ENCODE data around the gene ME1. TPM values are rescaled to one million over a fixed set of nuclear protein-coding genes. Genes with fewer than 3 reads are reported as not detected.

ME1 gene
- total and polyA plus RNA-seq, 2 donors (not counting 3 experiments of a cell fraction or from before 2014, with no cell fraction given): 7.3 to 29.3 TPM

DNA sequence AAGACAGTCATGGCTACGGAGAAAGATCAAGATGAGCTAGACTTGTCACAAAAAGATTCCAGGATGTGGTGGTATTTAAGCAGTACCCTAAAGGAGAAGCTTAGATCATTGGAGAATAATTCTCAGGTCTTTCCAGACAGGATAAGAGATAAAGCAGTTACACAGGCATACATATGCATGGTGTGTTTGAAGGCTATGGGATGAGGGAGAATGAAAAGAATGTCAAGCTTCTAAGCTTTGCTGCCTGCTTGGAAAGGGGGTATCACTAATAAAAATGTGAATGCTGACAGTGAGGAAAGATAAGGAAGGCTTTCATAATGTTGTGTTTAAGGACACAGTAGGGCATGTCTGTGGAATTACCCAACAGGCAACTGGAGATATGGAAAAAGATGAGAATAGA lies 209.6 kb downstream of the ME1 start:
- Histone ChIP-seq H3K27me3 (ENCODE audit: control insufficient read depth in 2 of 2, insufficient read depth in 2 of 2, low read length in 2 of 2) (no peaks in the 10 kb centered on the region), H3K4me3 (replicated peaks in 1 of 3; ENCODE audit: insufficient read depth in 1 of 3, low read depth in 1 of 3, low read length in 3 of 3) (no peak overlapping the region), H3K9me3 (replicated peaks; ENCODE audit: control insufficient read depth, insufficient read depth, low read length) (no peaks in the 10 kb centered on the region), H3K4me1 (ENCODE audit: control insufficient read depth, extremely low read depth, insufficient read depth, low read length) (peaks cover 3% of the 10 kb centered on the region), H3K36me3 (ENCODE audit: control insufficient read depth in 2 of 2, extremely low read depth in 1 of 2, insufficient read depth in 2 of 2, low read length in 2 of 2) (no peaks in the 10 kb centered on the region), H3K9ac (replicated peaks; ENCODE audit: extremely low read depth, insufficient read depth, low read length) (no peak overlapping the region), H3K79me2 (ENCODE audit: control insufficient read depth, insufficient read depth, low read length) (no peaks in the 10 kb centered on the region), H3K27ac (ENCODE audit: insufficient read depth, low read depth, low read length) (no peak overlapping the region), H2AFZ (ENCODE audit: low read depth, low read length) (no peak overlapping the region), H4K20me1 (replicated peaks; ENCODE audit: control insufficient read depth, extremely low read depth, insufficient read depth, low read length) (no peaks in the 10 kb centered on the region), H3K9me1 (replicated peaks; ENCODE audit: control insufficient read depth, extremely low read depth, insufficient read depth, low read length) (no peaks in the 10 kb centered on the region), H3K4me2 (ENCODE audit: insufficient read depth, low read length) (no peak overlapping the region)
- DNase-seq (ENCODE audit: low read depth, low spot score) (no peak), FAIRE-seq (no peak)
- CTCF ChIA-PET: interaction anchor here (0.6 to 13.1 kb wide), 9 partner anchors 10 to 315 kb away, joined by 3 to 431 read pairs (median 5); partner anchors contain the start of genes DOP1A, PRSS35 and UBE3D
- no TSS peak for BruUV-seq (replicated peaks)
- dilution Hi-C loops (cut with MboI; ENCODE audit: extremely low pct_ligation_motif_present, low sequenced_read_pairs) (loop anchor here (25.0 kb wide), 1 partner anchor 291 kb away; the partner anchor contains the start of gene PRSS35), intact Hi-C loops (cut with micrococcal nuclease) (no loop called here)
- TF ChIP-seq FOS (IDR thresholded peaks at IDR 0.05; ENCODE audit: borderline replicate concordance, insufficient read depth, low read length) (no peak), EZH2 (IDR thresholded peaks at IDR 0.05; ENCODE audit: borderline replicate concordance, low read depth, low read length, severe bottlenecking) (no peak)
- TF ChIP-seq, protein P1, sequence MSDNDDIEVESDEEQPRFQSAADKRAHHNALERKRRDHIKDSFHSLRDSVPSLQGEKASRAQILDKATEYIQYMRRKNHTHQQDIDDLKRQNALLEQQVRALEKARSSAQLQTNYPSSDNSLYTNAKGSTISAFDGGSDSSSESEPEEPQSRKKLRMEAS (IDR thresholded peaks at IDR 0.05; ENCODE audit: insufficient read depth, insufficient read length): no peak
- POLR2A ChIA-PET: interaction anchor here (0.5 kb wide), 1 partner anchor 975 kb away, joined by 6 read pairs; no protein-coding TSS in a partner anchor

DNA sequence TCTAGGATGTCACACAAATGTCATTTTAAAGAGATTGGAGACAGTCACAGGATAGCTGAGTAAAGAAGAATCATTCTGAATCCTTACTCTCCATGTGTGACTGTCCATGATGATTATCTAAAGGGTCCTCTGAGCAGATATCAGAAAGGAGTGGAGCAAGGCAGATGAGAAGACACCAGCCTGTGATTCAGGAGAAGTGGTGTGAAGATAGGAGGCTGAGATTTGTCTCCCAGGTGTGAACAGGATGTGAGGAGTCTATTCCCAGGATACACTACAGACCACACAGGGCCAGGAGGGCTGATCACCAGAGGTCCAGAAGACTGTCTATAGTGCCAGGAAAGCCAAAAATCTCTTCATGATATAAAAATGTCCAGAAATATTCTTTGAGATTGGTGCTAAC lies 210.7 kb downstream of the ME1 start:
- H4K20me1 ChIP-seq (replicated peaks; ENCODE audit: control insufficient read depth, extremely low read depth, insufficient read depth, low read length): no peaks in the 10 kb centered on the region
- no peak for TF ChIP-seq POLR2A (IDR thresholded peaks at IDR 0.05; ENCODE audit: low read depth, low read length)
- no peak for TF ChIP-seq MYC (IDR thresholded peaks at IDR 0.05; ENCODE audit: low read depth, low read length)
- TF ChIP-seq JUN (IDR thresholded peaks at IDR 0.05; ENCODE audit: borderline replicate concordance, insufficient read depth, insufficient read length, low read depth): no peak
- no peak for TF ChIP-seq GATA2 (IDR thresholded peaks at IDR 0.05; ENCODE audit: insufficient read depth, insufficient read length, low read depth, low read length)
- TF ChIP-seq EZH2 (IDR thresholded peaks at IDR 0.05; ENCODE audit: borderline replicate concordance, low read depth, low read length, severe bottlenecking): no peak
- TF ChIP-seq, protein P1 (IDR thresholded peaks at IDR 0.05; ENCODE audit: insufficient read depth, insufficient read length): no peak
- TF ChIP-seq, protein P2, sequence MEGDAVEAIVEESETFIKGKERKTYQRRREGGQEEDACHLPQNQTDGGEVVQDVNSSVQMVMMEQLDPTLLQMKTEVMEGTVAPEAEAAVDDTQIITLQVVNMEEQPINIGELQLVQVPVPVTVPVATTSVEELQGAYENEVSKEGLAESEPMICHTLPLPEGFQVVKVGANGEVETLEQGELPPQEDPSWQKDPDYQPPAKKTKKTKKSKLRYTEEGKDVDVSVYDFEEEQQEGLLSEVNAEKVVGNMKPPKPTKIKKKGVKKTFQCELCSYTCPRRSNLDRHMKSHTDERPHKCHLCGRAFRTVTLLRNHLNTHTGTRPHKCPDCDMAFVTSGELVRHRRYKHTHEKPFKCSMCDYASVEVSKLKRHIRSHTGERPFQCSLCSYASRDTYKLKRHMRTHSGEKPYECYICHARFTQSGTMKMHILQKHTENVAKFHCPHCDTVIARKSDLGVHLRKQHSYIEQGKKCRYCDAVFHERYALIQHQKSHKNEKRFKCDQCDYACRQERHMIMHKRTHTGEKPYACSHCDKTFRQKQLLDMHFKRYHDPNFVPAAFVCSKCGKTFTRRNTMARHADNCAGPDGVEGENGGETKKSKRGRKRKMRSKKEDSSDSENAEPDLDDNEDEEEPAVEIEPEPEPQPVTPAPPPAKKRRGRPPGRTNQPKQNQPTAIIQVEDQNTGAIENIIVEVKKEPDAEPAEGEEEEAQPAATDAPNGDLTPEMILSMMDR (IDR thresholded peaks at IDR 0.05; ENCODE audit: extremely low read depth in 1 of 2, insufficient read depth in 1 of 2, low read depth in 1 of 2, low read length in 2 of 2): no peak
- TF ChIP-seq POLR2AphosphoS5 (IDR thresholded peaks at IDR 0.05; ENCODE audit: insufficient read depth, low read depth, low read length): no peak
- no peak for TF ChIP-seq FOS (IDR thresholded peaks at IDR 0.05; ENCODE audit: borderline replicate concordance, insufficient read depth, low read length)
- ChIA-PET CTCF (interaction anchor here (1.1 to 13.1 kb wide), 3 partner anchors 152 to 316 kb away, joined by 3 to 431 read pairs (median 319); partner anchors contain the start of genes DOP1A, PRSS35 and UBE3D), POLR2A (no interaction called here)
- FAIRE-seq (no peak), DNase-seq (ENCODE audit: low read depth, low spot score) (no peak)
- H3K27ac ChIP-seq (ENCODE audit: insufficient read depth, low read depth, low read length): no peak overlapping the region
- no peaks in the 10 kb centered on the region for H3K27me3 ChIP-seq (ENCODE audit: control insufficient read depth in 2 of 2, insufficient read depth in 2 of 2, low read length in 2 of 2)
- no peak overlapping the region for H3K4me2 ChIP-seq (ENCODE audit: insufficient read depth, low read length)
- H3K36me3 ChIP-seq (ENCODE audit: control insufficient read depth in 2 of 2, extremely low read depth in 1 of 2, insufficient read depth in 2 of 2, low read length in 2 of 2): no peaks in the 10 kb centered on the region
- dilution Hi-C loops (cut with MboI; ENCODE audit: extremely low pct_ligation_motif_present, low sequenced_read_pairs): loop anchor here (25.0 kb wide), 1 partner anchor 292 kb away; the partner anchor contains the start of gene PRSS35
- H3K9ac ChIP-seq (replicated peaks; ENCODE audit: extremely low read depth, insufficient read depth, low read length): no peak overlapping the region
- no peaks in the 10 kb centered on the region for H3K4me1 ChIP-seq (ENCODE audit: control insufficient read depth, extremely low read depth, insufficient read depth, low read length)
- H3K9me3 ChIP-seq (replicated peaks; ENCODE audit: control insufficient read depth, insufficient read depth, low read length): no peaks in the 10 kb centered on the region
- no peaks in the 10 kb centered on the region for H3K79me2 ChIP-seq (ENCODE audit: control insufficient read depth, insufficient read depth, low read length)
- H3K4me3 ChIP-seq (replicated peaks in 1 of 3; ENCODE audit: insufficient read depth in 1 of 3, low read depth in 1 of 3, low read length in 3 of 3): no peak overlapping the region
- intact Hi-C loops (cut with micrococcal nuclease): no loop called here
- no peak overlapping the region for H2AFZ ChIP-seq (ENCODE audit: low read depth, low read length)
- no peaks in the 10 kb centered on the region for H3K9me1 ChIP-seq (replicated peaks; ENCODE audit: control insufficient read depth, extremely low read depth, insufficient read depth, low read length)
- BruUV-seq (replicated peaks): no TSS peak

Measured in endothelial cell of umbilical vein (primary cell).